OCI-M2 (cell line): ENCODE measurements around the gene ASB10.

ENCODE experiments used
- DNase-seq: peaks from one replicate; lab custom pipeline; 2025; ENCODE audit not compliant: unreplicated experiment; lab: John Stamatoyannopoulos, UW

The ASB10 gene

DNA sequence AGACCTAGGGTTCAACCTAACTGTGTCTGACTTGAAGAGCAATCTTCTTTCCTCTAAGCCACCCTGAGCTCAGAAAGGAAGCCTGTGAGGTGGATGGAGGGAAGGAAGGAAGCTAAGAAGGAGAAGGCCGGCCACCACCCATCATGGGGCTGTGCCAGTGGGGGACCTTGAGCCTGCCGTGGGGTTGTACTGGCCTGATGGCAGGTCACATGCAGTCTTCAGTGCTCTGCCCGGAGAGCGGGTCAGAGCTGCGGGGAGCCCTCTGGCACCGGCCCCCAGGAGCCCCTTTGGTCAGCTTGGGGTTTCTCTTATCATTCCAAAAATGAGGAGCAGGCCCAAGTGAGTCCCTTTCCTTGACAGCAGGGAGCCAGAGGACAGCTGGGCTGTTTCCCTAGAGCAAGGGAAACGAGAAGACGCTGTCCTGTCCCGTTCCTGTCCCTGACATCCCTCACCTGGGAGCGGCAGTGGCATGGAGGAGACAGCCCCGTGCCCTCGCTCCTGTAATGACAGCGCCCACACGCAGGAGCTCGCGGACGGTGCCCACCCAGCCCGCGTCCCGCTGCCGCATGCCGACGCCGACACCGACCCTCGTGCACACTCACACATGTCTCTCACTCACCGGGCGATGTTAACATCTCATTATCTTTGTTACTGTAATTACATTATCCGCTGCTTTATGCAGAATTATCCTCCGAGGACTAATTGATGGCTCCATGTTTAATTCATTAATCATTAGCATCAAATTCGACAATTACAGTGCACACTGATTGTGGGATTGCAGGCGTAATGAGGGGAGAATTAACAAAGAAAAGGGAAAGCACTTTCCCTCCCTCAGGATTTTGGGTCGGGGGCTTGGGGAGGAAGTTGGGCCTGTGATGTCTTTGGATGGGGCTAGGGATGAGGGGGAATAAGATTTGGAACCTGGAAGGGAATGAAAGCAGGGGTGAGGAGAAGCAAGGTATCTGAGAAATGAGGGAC lies 50.9 kb downstream of the ASB10 start:
- no peak for DNase-seq

DNA sequence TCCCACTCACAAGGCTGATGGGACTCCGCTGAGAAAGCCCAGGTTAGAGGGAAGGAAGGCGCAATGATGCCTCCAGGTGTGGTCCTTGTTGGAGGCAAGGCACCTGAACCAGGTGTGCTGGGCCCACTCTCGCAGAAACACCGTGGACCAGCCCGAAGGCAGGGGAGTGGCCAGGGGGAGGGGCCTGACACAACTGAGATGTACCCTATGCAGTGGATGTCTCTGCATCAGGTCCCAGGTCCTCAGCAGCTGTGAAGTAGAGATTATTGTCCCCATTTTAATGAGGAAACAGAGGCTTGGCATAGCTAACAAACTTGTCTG lies 51.6 kb downstream of the ASB10 start:
- DNase-seq, result no peak

- no peak for DNase-seq
Observed at GRCh38 chr7:151134743-151135524, 52.1 kb downstream of the ASB10 start.

- DNase-seq, result no peak
Observed at GRCh38 chr7:151133986-151134742, 52.9 kb downstream of the ASB10 start.

GRCh38 chr7:151133266-151133985 lies 53.6 kb downstream of the ASB10 start:
- DNase-seq, result no peak

GRCh38 chr7:151132461-151133205 lies 54.4 kb downstream of the ASB10 start:
- DNase-seq, result no peak

GRCh38 chr7:151131592-151132293 lies 55.3 kb downstream of the ASB10 start:
- no peak for DNase-seq

GRCh38 chr7:151131224-151131591 lies 55.8 kb downstream of the ASB10 start:
- no peak for DNase-seq

DNA sequence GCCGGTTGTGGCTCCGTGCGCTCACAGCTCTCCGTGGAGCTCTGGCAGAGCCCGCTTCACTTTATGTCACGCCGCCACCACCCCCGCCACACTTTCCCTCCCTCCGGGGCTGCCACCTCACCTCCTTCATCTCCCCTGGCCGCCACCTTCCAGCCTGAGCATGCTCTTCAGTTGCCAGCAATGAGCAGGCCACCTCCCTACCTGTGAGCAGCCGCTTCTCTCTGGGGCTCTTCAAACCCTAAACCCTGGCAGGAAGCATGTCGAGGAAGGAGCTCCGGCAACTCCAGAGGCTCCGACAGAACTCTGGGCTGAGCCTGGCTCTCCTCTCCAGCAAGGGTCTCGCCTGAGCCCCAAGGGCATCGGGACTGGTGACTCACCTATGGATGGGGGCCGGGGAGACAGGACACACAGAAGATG lies 56.3 kb downstream of the ASB10 start:
- no peak for DNase-seq

GRCh38 chr7:151129960-151130591 lies 57.0 kb downstream of the ASB10 start:
- DNase-seq, result no peak

- no peak for DNase-seq
Observed at GRCh38 chr7:151129117-151129959, 57.7 kb downstream of the ASB10 start.

DNA sequence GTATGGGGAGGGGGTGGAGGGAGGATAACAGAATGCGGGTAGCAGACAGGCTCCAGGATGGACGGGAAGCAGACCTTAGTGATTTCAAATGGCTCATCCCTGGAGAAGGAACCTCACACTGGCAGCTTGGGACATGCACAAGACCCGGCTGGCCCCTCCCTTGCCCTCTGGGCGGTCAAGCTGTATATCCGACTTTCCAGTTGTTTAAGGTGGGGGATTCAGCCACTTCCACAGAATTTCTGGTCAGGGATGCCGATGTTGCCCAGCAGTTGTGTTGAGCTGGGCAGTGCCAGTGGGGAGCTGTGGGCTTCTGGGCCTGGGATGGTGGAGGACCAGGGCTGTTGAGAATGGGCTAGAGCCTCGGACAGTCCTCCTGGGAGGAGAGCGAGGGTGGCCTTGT lies 58.3 kb downstream of the ASB10 start:
- DNase-seq, result no peak

- no peak for DNase-seq
Observed at GRCh38 chr7:151128144-151128543, 58.9 kb downstream of the ASB10 start.

DNA sequence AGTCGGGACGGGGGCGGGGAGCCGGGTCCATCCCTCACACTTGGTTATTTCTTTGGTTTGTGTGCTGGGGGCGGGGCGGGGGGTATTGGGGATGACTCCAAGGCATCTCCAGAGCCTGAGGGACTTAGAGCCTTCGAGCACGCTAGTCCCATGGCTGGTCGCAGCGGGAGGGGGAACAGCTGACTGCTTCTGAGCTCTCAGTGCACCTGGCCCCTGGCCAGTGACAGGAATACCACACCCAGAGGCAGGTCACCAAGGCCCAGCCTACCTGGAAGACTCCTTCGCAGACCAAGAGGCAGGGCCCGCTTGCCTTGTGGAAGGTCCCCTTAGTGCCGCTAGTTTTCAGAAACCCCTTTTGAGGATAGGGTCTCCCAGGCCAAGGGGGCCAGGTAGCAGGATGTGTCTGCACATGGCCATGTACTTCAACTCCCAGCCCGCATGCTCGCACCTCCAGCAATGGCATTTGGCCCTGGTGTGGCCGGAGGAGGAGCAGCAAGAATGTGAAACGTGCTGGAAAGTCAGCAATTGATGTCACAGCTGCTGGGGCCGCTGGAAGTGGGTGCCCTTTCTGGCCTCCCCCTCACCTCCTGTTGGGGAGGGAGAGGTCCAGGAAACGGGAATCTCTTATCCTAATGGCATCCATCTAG lies 60.4 kb downstream of the ASB10 start:
- no peak for DNase-seq

- no peak for DNase-seq
Observed at GRCh38 chr7:151125846-151126481, 61.1 kb downstream of the ASB10 start.
